Lung (tissue), 12 donors: Measurements from ENCODE around the gene ZFR2. TPM values are rescaled to one million over a fixed set of nuclear protein-coding genes. Genes with fewer than 3 reads are reported as not detected.
"Not testable (repeated sequence)": the region's sequence is repeated elsewhere in the genome, so short reads cannot be mapped to it uniquely, and the experiment has no call there.

Source experiments
- ATAC-seq: fragments of 200-7000 bp; cut with Tn5 transposase; one replicate; pipeline ENCODE4 v1.9.1; 2020; ENCODE audit warnings: moderate number of reproducible peaks; ENCODE audit not compliant: insufficient read depth, low FRiP score
- DNase-seq, 3 donors: peaks; one replicate each; pipeline ENCODE4 v3.0.0-alpha.2; 2013 to 2017
- H3K27ac ChIP-seq, 2 donors: one replicate each; pipeline ENCODE4 v1.5.1; 2013; ENCODE audit warnings: mild to moderate bottlenecking in 2 of 2, moderate library complexity in 2 of 2, control low read depth in 1 of 2, inconsistent platforms in 1 of 2, low read depth in 1 of 2, low read length in 1 of 2
- H3K27me3 ChIP-seq, 3 donors: one replicate each; pipeline ENCODE4 v1.5.1; 2013; ENCODE audit warnings: low read length in 2 of 3; ENCODE audit not compliant: control insufficient read depth in 3 of 3, insufficient read depth in 3 of 3
- H3K36me3 ChIP-seq, 4 donors: one replicate each; pipeline ENCODE4 v1.5.1; 2013; ENCODE audit warnings: low read length in 4 of 4, mild to moderate bottlenecking in 1 of 4, moderate library complexity in 1 of 4; ENCODE audit not compliant: control insufficient read depth in 4 of 4, insufficient read depth in 4 of 4
- H3K4me1 ChIP-seq, 5 donors: one replicate each; pipeline ENCODE4 v1.5.1; 2013; ENCODE audit warnings: low read length in 5 of 5, mild to moderate bottlenecking in 2 of 5, moderate library complexity in 1 of 5; ENCODE audit not compliant: control insufficient read depth in 5 of 5, insufficient read depth in 5 of 5
- H3K4me3 ChIP-seq: one replicate; pipeline ENCODE4 v1.5.1; 2013; ENCODE audit warnings: mild to moderate bottlenecking, control low read depth, moderate library complexity
- H3K9ac ChIP-seq, 2 donors: one replicate each; pipeline ENCODE4 v1.5.1; 2013; ENCODE audit warnings: low read length in 2 of 2, control low read depth in 1 of 2; ENCODE audit not compliant: insufficient read depth in 1 of 2
- H3K9me3 ChIP-seq, 4 donors: one replicate each; pipeline ENCODE4 v1.5.1; 2013; ENCODE audit warnings: low read length in 3 of 4, mild to moderate bottlenecking in 1 of 4, moderate library complexity in 1 of 4; ENCODE audit not compliant: control insufficient read depth in 4 of 4, insufficient read depth in 3 of 4
- CTCF ChIP-seq: IDR thresholded peaks from 2 replicates; pipeline ENCODE4 v1.5.1; 2012; ENCODE audit warnings: mild to moderate bottlenecking; ENCODE audit errors: control extremely low read depth, extremely low read depth
- WGBS, 2 donors: extraction: QIAGEN DNeasy Blood & Tissue Kit; methylation state at CpG; one replicate each; pipeline ENCODE4 v1.1.7; 2013; 5-methylcytosine and 5-hydroxymethylcytosine counted together
- polyA plus RNA-seq, 2 donors: library from polyadenylated mRNA; stranded (reverse); fragments of 200-250 nt; gene quantifications; one replicate each; pipeline ENCODE4 v1.2.1, GENCODE V29; 2013
- total RNA-seq, 2 donors: library from RNA; depleted of rRNA in 1 of 2; stranded (reverse); fragments of >200 nt in 1 of 2; gene quantifications; one replicate each; pipeline ENCODE4 v1.2.1, GENCODE V29; 2014 to 2021
- donor health status: control.
- donor health status: control.
- donor health status: Bipolar disorder and iron deficiency.
- donor health status: healthy.
- donor health status: DM: yes; HTN: yes; CAD: no.

ZFR2 gene
- total and polyA plus RNA-seq, 4 donors: 0.05 to 0.34 (median 0.19) TPM

- H3K27me3 ChIP-seq: no peaks in the 10 kb centered on the region
- peaks cover 0 to 28% (median 0%) of the 10 kb centered on the region in 4 donors for H3K36me3 ChIP-seq
- no peak overlapping the region for H3K27ac ChIP-seq
- no peak overlapping the region for H3K4me3 ChIP-seq
- peaks cover 0 to 1% (median 0%) of the 10 kb centered on the region in 5 donors for H3K4me1 ChIP-seq
- 88% methylated on average over 24 to 25 of the region's 25 CpGs for WGBS, 2 donors
- no peak overlapping the region for H3K9ac ChIP-seq
- no peak for TF ChIP-seq CTCF
- ATAC-seq: no peak
- H3K9me3 ChIP-seq: no peaks in the 10 kb centered on the region
- no peak for DNase-seq
These were observed 100.7 kb downstream of the ZFR2 start for GRCh38 chr19:3768015-3768747.

- DNase-seq (no peak), ATAC-seq (no peak)
- Histone ChIP-seq H3K9ac (no peak overlapping the region), H3K36me3 (peaks cover 0 to 28% (median 0%) of the 10 kb centered on the region in 4 donors), H3K27me3 (no peaks in the 10 kb centered on the region), H3K4me1 (peaks cover 0 to 3% (median 0%) of the 10 kb centered on the region in 5 donors), H3K27ac (no peak overlapping the region), H3K9me3 (no peaks in the 10 kb centered on the region), H3K4me3 (no peak overlapping the region)
- no peak for TF ChIP-seq CTCF
- WGBS, 2 donors: 93 to 99% methylated on average over 23 of the region's 23 CpGs
These were observed 101.8 kb downstream of the ZFR2 start for GRCh38 chr19:3767050-3767449.

- H3K4me3 ChIP-seq: no peak overlapping the region
- peaks cover 0 to 3% (median 2%) of the 10 kb centered on the region in 5 donors for H3K4me1 ChIP-seq
These were observed 102.3 kb downstream of the ZFR2 start for GRCh38 chr19:3766520-3766919.

GRCh38 chr19:3765757-3766156 is 103.1 kb downstream of the ZFR2 start:
- H3K36me3 ChIP-seq: peaks cover 0 to 28% (median 0%) of the 10 kb centered on the region in 4 donors

More at GRCh38 chr19:3766520-3766919, 102.3 kb downstream of the ZFR2 start:
- TF ChIP-seq CTCF: no peak
- ATAC-seq (no peak), DNase-seq (no peak)
- 77 to 80% methylated on average over 7 of the region's 7 CpGs for WGBS, 2 donors
- H3K9me3 ChIP-seq: no peaks in the 10 kb centered on the region
- H3K9ac ChIP-seq: no peak overlapping the region
- peaks cover 0 to 28% (median 0%) of the 10 kb centered on the region in 4 donors for H3K36me3 ChIP-seq
- no peak overlapping the region for H3K27ac ChIP-seq
- H3K27me3 ChIP-seq: no peaks in the 10 kb centered on the region

More at GRCh38 chr19:3765757-3766156, 103.1 kb downstream of the ZFR2 start:
- H3K4me1 ChIP-seq, ATAC-seq, H3K4me3 ChIP-seq, H3K9ac ChIP-seq, H3K27ac ChIP-seq, H3K9me3 ChIP-seq, H3K27me3 ChIP-seq, DNase-seq: not testable (repeated sequence)
- 93 to 96% methylated on average over 5 of the region's 5 CpGs for WGBS, 2 donors
